ENCODE data around the gene PRKAR2A.
"Not testable (repeated sequence)": the region's sequence is repeated elsewhere in the genome, so short reads cannot be mapped to it uniquely, and the experiment has no call there.

Gene PRKAR2A

GRCh38 chr3:48788544-48789162 is 59.0 kb downstream of the PRKAR2A start:
- DNase-seq (ENCODE audit: low spot score) = no peak
- TF ChIP-seq CTCF (IDR thresholded peaks at IDR 0.05; ENCODE audit: extremely low read depth, insufficient read depth, missing control alignments) = no peak
- in situ Hi-C loops (cut with MboI; ENCODE audit: low pct_unique_long_range_greater_than_20kb, low sequenced_read_pairs, unreplicated experiment) = no loop called here

GRCh38 chr3:48784426-48785120 is 63.1 kb downstream of the PRKAR2A start:
- TF ChIP-seq CTCF (IDR thresholded peaks at IDR 0.05; ENCODE audit: extremely low read depth, insufficient read depth, missing control alignments) = no peak
- no peak for DNase-seq (ENCODE audit: low spot score)

GRCh38 chr3:48783304-48783703 is 64.4 kb downstream of the PRKAR2A start:
- TF ChIP-seq CTCF (IDR thresholded peaks at IDR 0.05; ENCODE audit: extremely low read depth, insufficient read depth, missing control alignments) = no peak
- in situ Hi-C loops (cut with MboI; ENCODE audit: low pct_unique_long_range_greater_than_20kb, low sequenced_read_pairs, unreplicated experiment) = no loop called here
- DNase-seq (ENCODE audit: low spot score) = no peak

More at GRCh38 chr3:48784426-48785120, 63.1 kb downstream of the PRKAR2A start:
- in situ Hi-C loops (cut with MboI; ENCODE audit: low pct_unique_long_range_greater_than_20kb, low sequenced_read_pairs, unreplicated experiment) = no loop called here

- no peak for DNase-seq (ENCODE audit: low spot score)
- in situ Hi-C loops (cut with MboI; ENCODE audit: low pct_unique_long_range_greater_than_20kb, low sequenced_read_pairs, unreplicated experiment) = no loop called here
Measured at GRCh38 chr3:48782046-48782445, 65.6 kb downstream of the PRKAR2A start.

GRCh38 chr3:48778565-48778964 is 69.1 kb downstream of the PRKAR2A start:
- in situ Hi-C loops (cut with MboI; ENCODE audit: low pct_unique_long_range_greater_than_20kb, low sequenced_read_pairs, unreplicated experiment); DNase-seq (ENCODE audit: low spot score): not testable (repeated sequence)

More at GRCh38 chr3:48782046-48782445, 65.6 kb downstream of the PRKAR2A start:
- no peak for TF ChIP-seq CTCF (IDR thresholded peaks at IDR 0.05; ENCODE audit: extremely low read depth, insufficient read depth, missing control alignments)

GRCh38 chr3:48776854-48777253 is 70.8 kb downstream of the PRKAR2A start:
- no peak for TF ChIP-seq CTCF (IDR thresholded peaks at IDR 0.05; ENCODE audit: extremely low read depth, insufficient read depth, missing control alignments)
- DNase-seq (ENCODE audit: low spot score) = no peak
- in situ Hi-C loops (cut with MboI; ENCODE audit: low pct_unique_long_range_greater_than_20kb, low sequenced_read_pairs, unreplicated experiment) = no loop called here

GRCh38 chr3:48770192-48770502 is 77.5 kb downstream of the PRKAR2A start:
- no peak for TF ChIP-seq CTCF (IDR thresholded peaks at IDR 0.05; ENCODE audit: extremely low read depth, insufficient read depth, missing control alignments)
- in situ Hi-C loops (cut with MboI; ENCODE audit: low pct_unique_long_range_greater_than_20kb, low sequenced_read_pairs, unreplicated experiment) = no loop called here
- DNase-seq (ENCODE audit: low spot score) = no peak
